ENCODE measurements around the gene H2AZ1.
A peak's percentile ranks its signal among the peaks of the same experiment; 100 is the strongest.
"Not testable (repeated sequence)": the region's sequence is repeated elsewhere in the genome, so short reads cannot be mapped to it uniquely, and the experiment has no call there.

H2AZ1 gene

DNA sequence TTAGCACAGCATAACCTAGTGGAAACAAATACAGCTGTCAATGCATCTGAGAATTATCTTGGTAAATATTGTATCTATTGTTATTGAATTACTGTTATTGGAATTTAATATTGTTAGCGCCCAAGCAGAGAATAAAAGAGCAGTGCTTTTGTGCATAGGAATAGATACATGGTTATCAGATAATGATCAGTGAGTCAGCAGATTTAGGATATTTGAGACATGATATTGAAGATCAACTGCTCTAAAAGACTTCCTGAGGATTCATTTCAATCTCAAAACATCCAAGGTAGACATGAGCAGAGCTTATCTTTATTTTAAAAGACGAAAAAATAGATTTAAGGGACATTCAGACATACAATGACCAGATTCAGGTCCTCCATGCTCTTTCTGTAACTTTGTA is 10.6 kb upstream of the H2AZ1 start:
- TF ChIP-seq, protein P1, sequence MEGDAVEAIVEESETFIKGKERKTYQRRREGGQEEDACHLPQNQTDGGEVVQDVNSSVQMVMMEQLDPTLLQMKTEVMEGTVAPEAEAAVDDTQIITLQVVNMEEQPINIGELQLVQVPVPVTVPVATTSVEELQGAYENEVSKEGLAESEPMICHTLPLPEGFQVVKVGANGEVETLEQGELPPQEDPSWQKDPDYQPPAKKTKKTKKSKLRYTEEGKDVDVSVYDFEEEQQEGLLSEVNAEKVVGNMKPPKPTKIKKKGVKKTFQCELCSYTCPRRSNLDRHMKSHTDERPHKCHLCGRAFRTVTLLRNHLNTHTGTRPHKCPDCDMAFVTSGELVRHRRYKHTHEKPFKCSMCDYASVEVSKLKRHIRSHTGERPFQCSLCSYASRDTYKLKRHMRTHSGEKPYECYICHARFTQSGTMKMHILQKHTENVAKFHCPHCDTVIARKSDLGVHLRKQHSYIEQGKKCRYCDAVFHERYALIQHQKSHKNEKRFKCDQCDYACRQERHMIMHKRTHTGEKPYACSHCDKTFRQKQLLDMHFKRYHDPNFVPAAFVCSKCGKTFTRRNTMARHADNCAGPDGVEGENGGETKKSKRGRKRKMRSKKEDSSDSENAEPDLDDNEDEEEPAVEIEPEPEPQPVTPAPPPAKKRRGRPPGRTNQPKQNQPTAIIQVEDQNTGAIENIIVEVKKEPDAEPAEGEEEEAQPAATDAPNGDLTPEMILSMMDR (IDR thresholded peaks at IDR 0.05; ENCODE audit: borderline replicate concordance, insufficient read depth, low read depth, low read length): no peak
- H3K4me3 ChIP-seq (ENCODE audit: low read depth, low read length): no peak overlapping the region

DNA sequence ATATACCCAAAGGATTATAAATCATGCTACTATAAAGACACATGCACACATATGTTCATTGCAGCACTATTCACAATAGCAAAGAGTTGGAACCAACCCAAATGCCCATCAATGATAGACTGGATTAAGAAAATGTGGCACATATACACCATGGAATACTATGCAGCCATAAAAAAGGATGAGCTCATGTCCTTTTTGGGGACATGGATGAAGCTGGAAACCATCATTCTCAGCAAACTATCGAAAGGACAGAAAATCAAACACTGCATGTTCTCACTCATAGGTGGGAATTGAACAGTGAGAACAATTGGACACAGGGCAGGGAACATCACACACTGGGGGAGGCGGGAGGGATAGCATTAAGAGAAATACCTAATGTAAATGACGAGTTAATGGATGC is 8.1 kb upstream of the H2AZ1 start:
- H3K4me3 ChIP-seq (ENCODE audit: low read depth, low read length): not testable (repeated sequence)

DNA sequence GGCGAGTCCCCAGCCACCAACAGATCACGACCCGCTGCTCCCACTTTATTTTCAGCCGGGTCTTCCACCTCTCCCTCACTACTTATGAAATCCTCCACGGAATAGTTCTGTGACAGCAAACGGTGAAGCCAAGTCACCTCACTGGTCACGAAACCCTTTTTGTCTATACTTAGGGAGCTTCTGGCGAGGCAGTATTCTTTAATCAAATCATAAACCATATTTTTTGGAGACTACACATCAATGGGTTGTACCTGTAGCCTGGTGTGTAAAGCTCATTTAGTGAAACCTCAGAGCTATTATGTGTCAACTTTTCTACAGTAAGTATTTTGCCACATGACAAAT is 809 bp upstream of the H2AZ1 start:
- peak overlapping the region; percentile 89 for H3K4me3 ChIP-seq (ENCODE audit: low read depth, low read length)
- TF ChIP-seq, protein P1 (IDR thresholded peaks at IDR 0.05; ENCODE audit: borderline replicate concordance, insufficient read depth, low read depth, low read length): no peak

DNA sequence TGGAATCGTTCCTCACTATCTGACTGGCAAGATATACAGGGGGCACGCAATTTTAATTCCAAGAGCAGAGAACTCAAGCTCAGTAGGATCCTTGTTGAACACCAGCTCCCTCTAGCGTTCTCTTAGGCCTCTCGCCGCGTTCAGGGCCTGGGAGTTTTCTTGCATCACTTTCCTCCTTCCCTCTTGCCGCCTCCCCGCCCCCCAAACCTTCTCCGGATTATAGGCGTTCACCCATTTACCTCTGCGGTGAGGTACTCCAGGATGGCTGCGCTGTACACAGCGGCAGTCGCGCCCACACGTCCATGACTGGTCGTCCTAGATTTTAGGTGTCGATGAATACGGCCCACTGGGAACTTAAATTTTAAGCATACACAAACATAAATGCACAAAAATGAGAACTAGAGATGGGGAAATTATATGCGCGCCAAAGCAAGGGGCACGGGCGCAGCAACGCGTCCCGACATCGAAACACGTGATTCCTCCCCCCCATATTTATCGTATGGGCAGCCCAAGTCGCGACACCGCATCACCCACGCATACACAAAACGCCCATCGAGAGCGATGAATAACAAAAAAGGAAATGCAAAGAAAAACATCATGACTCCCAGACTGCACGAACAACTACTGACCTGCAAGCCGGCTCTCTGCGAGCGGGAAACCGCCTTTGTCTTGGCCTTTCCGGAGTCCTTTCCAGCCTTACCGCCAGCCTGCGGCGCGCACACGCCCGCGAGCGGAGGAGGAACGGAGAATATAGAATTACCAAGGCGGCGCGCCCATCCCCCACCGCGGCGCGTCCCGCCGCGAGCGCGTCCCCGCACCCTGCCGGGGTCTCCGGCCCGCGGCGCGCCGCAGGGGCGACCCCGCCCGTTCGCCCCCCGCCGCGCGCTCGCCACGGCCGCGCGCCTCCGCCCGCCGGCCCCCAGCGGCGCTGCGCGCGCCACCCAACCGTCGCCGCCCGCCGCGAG is 759 bp downstream of the H2AZ1 start:
- peak overlapping the region; percentile 89 for H3K4me3 ChIP-seq (ENCODE audit: low read depth, low read length)
- TF ChIP-seq, protein P1 (IDR thresholded peaks at IDR 0.05; ENCODE audit: borderline replicate concordance, insufficient read depth, low read depth, low read length): peak; percentile 85

DNA sequence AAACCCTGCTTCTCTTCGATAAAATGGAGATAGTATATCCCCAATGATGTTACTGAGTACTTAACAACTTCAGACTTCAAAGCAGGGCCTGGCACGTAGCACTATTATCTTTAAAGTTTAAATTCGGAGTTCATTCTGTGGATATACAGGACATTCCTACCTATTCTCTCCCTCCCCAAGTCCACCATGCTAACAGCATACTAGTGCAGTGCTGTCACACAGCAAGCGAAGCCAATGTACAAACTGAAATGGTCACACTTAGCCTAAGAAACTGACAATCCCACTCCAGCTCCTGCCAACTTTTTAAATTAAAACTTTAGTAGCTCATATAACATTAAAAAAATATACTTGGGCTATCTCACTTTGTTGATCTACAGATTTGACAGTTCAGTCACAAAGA is 2.5 kb downstream of the H2AZ1 start:
- TF ChIP-seq, protein P1 (IDR thresholded peaks at IDR 0.05; ENCODE audit: borderline replicate concordance, insufficient read depth, low read depth, low read length): no peak
- H3K4me3 ChIP-seq (ENCODE audit: low read depth, low read length): no peak overlapping the region

DNA sequence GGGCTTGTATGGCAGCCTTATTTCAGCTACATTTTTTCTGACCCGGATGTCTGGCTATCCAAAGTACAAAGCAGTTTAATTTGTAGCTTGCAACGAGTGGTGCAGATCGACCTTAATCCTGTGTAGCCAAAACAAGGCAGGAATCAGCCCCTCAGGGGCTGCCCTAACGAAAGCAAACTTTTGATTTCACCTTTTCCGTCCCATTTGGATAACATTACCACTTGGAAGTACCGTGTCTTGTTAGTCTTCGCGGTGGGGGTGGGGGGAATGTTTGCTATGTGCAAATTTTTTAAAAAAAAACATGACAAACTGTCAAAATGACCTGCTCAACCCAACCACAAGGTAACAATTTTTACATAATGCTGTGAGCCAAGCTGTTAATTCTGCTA is 2.9 kb downstream of the H2AZ1 start:
- TF ChIP-seq, protein P1 (IDR thresholded peaks at IDR 0.05; ENCODE audit: borderline replicate concordance, insufficient read depth, low read depth, low read length): no peak
- H3K4me3 ChIP-seq (ENCODE audit: low read depth, low read length): peak overlapping the region; percentile 91

DNA sequence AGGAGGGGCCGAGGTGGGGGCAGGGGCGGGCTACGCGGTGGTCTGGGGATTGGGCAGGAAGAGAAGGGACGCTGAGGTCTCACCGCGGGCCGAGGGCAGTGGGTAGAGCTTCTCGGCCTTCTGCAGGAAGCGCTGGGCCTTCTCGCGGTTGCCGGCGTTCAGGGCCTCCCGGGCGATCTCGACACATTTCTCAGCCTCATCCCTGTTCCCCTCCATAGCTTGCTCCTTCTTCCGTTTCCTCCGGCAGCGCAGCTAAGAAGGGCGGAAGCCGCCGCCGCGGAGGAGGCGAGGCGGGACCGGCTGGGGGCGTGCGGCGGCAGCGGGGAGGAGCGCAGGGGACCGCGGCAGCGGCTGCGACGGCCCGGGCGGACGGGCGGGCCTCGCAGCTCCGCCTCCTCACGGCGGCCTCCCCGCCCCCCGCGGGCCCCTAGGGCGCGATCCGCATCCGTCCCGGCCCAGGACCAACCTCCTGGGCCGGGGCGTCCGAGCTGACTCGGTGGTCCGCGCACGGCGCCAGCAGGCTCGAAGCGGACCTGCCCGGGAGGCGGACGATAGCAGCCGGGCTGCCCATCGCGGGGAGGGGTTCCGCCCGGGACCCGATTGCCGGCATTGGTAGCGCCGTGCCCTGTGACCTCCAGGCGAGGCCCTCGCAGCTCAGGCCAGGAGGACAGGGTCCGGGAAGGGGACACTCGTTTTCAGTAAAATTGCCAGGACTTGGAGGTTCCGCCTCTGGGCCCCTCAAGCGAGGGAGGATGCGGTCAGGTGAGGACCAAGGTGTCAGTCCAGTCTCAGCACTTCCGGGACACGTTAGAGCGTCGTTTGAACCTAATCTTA is 3.5 kb downstream of the H2AZ1 start, which contains the start of gene DNAJB14:
Gene DNAJB14 (minus strand): TSS at position 263 of the 834 bp plus-strand sequence. CDS start 47 bp downstream, at position 216.
- TF ChIP-seq, protein P1 (IDR thresholded peaks at IDR 0.05; ENCODE audit: borderline replicate concordance, insufficient read depth, low read depth, low read length): no peak
- peak within 1 kb of the TSS; percentile 91 for H3K4me3 ChIP-seq (ENCODE audit: low read depth, low read length)
